Measurements from ENCODE around the gene ACER2.

GRCh38 chr9:19376931-19377330, 31.9 kb upstream of the ACER2 start:
- TF ChIP-seq CTCF (IDR thresholded peaks at IDR 0.05; ENCODE audit: low read length) (no peak), EZH2 (IDR thresholded peaks at IDR 0.05; ENCODE audit: borderline replicate concordance, low read length) (no peak)
